Activated T-helper 1 cell treated with Interleukin-2 at 50 U/mL for 16 hours (primary cell): Measurements from ENCODE around the gene ATAD5.
"Not testable (repeated sequence)": the region's sequence is repeated elsewhere in the genome, so short reads cannot be mapped to it uniquely, and the experiment has no call there.

ENCODE experiments used
- DNase-seq: peaks from one replicate; pipeline ENCODE4 v3.0.0-alpha.2; 2020; ENCODE audit warnings: low read depth

The ATAD5 gene

GRCh38 chr17:30915833-30916611 is 84.3 kb downstream of the ATAD5 start:
- DNase-seq, result no peak

DNA sequence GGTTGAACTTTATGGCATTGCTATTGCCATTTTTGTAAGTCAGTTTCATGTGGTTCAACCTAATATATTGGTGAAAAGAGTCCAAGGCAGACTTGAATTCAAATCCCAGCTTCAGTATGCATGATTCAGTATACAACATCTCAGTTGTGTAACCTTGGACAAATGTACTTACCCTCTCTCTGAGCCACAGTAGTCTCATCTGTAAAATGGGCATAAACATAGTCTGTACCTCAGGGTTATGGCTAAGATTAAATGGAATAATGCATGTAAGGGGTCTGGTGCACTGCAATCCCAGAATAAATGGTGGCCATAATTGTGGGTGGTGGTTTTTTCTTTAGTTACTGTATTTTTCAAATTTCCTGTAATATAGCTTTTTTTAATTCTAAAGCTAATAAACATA is 85.3 kb downstream of the ATAD5 start:
- DNase-seq, result no peak

GRCh38 chr17:30920282-30920681 is 88.5 kb downstream of the ATAD5 start:
- no peak for DNase-seq

DNA sequence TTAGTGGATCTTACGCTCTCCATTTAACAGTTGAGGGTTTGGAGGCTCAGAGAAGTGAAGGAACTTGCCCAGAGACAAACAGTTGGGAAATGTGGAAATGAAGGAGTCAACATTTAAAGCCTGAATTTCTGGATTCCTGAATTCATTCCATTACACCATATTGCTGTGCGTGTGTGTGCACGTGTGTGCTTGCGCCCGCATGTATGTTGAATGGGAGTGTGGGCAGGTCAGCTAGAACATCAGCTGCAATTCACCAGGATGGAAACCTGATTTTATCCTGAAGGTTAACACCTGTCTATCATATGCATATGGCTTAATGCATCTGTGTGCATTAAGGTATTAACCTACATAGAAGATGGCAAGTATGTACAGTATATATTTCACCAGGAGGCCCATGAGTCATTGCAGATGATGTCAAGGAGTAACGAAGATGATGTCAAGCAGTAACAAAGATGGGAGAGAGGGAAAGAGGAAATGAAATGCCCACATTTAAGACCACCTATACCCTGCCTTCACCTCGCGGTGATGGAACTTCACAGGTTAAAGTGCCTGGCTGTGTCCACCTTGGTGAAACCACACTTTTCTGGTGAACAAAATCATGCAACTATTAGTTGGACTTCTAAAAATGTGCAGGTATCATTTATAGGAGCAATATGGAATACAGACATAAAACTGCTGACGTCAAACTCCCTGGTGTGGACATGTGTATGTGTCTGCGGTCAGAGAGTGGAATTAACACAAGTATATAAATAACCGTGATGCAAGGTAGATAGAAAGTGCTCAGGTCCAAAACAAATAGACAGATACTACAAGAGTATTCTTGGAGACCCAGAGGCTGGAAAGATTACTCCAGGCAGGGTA is 89.1 kb downstream of the ATAD5 start:
- DNase-seq, result no peak

DNA sequence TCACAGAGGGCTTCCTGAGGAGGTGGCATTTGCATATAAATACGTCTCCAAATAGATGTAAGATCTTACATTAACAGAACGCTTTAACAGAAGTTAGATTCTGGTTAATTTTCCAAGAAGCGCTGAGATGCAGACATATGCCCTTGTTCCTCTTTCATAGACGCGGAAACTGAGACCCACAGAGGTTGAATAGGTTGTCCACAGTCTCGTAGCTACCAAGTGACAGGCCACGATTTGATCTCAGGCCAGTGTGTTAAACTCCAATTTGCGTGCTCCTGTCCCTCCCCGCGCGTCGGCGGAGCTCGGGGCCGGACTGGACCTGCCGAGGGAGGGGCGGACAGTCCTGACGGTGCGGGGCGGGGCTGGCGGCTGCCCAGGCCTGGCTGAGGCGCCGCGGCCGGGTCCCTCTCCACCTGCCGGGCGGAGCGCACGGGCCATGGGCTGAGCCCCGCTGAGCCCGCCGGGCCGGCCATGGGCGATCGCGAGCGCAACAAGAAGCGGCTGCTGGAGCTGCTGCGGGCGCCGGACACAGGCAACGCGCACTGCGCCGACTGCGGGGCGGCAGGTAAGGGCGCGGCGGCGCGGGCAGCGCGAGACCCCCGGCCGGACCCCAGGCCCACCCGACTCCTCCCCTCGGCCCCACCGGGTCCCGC is 89.9 kb downstream of the ATAD5 start, which contains the start of gene ADAP2:
Gene ADAP2 (plus strand): TSS at position 402 of the 653 bp plus-strand sequence. CDS start 70 bp downstream, at position 472.
- DNase-seq, result no peak

GRCh38 chr17:30922235-30923030 is 90.7 kb downstream of the ATAD5 start:
- DNase-seq, result no peak

- no peak for DNase-seq
Observed at GRCh38 chr17:30924341-30924740, 92.6 kb downstream of the ATAD5 start.

DNA sequence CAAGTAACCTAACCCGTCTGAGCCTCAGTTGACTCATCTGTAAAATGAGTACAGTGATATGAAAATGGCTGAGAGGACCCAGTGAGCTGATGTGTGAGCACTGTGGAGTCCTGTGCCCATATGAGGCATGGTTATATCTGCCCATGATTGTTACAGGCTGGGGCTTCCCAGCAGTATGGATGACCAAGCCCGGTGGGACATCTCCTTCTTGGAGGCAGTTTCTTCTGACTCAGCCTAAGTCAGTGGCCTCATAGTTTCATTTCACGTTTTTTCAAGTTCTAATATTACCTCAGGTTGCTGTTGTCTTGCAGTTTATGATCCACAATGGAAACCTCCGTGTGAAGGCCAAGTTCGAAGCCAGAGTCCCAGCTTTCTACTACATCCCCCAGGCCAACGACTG is 94.8 kb downstream of the ATAD5 start:
- DNase-seq, result no peak

DNA sequence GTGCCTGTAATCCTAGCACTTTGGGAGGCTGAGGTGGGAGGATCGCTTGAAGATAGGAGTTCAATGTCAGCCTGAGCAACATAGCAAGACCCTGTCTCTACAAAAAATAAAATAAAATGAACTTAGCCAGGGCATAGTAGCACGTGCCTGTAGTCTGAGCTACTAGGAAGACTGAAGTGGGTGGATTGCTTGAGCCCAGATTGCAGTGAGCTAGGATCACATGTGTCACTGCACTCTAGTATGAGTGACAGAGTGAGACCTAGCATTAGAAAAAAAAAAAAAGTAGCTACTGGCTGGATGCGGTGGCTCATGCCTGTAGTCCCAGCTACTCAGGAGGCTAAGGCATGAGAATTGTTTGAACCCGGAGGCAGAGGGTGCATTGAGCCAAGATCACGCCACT is 96.0 kb downstream of the ATAD5 start:
- no peak for DNase-seq

- DNase-seq, result no peak
Observed at GRCh38 chr17:30928584-30928983, 96.8 kb downstream of the ATAD5 start.

GRCh38 chr17:30929081-30929633 is 97.4 kb downstream of the ATAD5 start:
- DNase-seq, result no peak

GRCh38 chr17:30929861-30930260 is 98.1 kb downstream of the ATAD5 start:
- not testable (repeated sequence) for DNase-seq

DNA sequence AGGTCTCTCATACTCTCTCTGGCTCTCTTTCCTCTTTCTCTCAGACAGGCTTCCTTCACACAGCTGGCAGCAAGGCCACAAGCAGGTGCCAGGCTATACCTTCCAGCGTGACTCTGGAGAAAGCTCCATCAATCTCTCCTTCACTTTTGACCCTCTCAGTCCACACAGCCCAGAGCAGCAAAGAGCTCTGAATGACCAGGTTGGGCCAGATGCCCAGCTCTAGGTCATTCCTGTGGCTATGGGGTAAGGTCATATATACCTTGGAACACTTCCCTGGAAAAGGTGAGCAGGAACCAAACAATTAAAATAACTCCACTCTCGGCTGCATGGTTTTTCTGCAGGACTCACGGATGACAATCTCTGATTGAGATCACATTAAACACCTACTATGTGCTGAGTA is 98.7 kb downstream of the ATAD5 start:
- no peak for DNase-seq

GRCh38 chr17:30931582-30931981 is 99.8 kb downstream of the ATAD5 start:
- DNase-seq, result not testable (repeated sequence)

DNA sequence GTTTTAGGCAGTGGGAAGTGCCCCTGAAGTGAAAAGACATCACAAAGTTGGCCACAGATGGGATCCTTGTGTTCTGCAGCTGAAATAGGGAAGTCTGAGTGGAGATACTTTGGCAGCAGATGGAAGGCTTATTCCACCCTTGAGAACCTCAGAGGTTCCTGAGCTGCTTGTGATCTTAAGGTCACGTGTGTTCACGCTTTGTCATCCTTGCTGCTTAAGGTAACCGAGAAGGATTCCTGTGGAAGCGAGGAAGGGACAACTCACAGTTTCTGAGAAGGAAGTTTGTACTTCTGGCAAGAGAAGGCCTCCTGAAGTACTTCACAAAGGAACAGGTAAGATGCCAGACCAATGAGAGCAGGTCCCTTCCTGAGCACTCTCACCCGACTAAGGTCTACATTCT is 102.2 kb downstream of the ATAD5 start:
- no peak for DNase-seq

DNA sequence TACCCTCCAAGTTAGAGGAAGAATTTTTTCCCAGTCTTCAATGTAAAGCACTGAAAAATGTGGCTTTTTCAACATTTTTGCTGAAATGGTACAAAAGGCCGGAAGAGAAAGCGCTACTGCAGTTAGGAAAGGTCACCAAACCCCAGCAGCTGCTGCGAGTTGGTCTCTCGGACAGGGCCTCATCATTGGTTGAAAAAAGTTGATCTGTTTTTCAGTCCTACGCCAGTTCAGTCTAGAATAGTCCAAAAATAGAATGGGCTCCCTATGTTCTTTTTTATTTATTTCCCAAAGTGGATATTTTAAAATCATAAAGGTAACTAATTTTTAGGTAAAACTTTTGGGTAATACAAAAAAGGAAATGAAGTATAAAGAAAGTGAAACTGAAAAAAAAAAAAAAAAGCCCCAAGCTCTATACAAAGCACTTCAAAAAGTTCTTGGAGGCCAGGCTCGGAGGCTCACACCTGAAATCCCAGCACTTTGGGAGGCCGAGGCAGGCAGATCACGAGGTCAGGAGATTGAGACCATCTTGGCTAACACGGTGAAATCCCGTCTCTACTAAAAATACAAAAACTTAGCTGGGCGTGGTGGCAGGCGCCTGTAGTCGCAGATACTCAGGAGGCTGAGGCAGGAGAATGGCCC is 107.4 kb downstream of the ATAD5 start:
- DNase-seq, result no peak

DNA sequence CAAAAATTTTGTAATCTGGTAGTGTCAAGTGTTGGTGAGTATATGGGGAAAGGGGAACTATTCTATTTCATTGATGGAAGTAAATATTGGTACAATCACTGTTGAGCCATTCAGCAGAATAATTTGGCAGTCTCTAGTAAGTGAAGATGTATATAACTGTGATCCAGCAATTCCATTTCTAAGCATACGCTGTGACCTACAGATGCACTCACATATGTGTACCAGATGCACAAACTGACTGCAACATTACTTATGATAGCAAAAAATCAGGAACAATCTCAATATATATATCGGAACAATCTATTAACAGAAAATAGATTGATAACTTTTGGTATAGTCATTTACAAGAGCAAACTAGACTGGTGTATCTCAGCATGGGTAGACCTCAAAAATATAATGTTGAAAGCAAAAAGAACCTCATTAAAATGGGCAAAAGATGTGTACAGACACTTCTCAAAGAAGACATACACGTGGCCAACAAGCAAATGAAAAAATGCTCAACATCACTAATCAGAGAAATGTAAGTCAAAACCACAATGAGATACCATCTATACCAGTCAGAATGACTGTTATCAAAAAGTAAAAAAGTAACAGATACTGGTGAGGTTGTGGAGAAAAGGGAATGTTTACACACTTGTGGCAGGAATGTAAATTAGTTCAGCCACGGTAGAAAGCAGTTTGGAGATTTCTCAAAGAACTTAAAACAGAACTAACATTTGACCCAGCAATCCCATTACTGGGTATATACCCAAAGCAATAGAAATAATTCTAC is 110.7 kb downstream of the ATAD5 start:
- DNase-seq, result no peak
